Common myeloid progenitor, CD34-positive (primary cell): ENCODE data around the gene FUCA2.
"Not testable (repeated sequence)": the region's sequence is repeated elsewhere in the genome, so short reads cannot be mapped to it uniquely, and the experiment has no call there.

Source experiments
- CTCF ChIA-PET: fragments of 350-600 bp; sonication (Branson Sonifier 250); formaldehyde crosslinking; loops from one replicate; lab custom pipeline; 2021; ENCODE audit warnings: antibody characterized with exemption; lab: Charles Lee
- POLR2A ChIA-PET: fragments of 350-600 bp; sonication (Branson Sonifier 250); formaldehyde crosslinking; loops from one replicate; lab custom pipeline; 2021; ENCODE audit warnings: antibody characterized with exemption; lab: Charles Lee
- DNase-seq, 3 donors: peaks; one replicate each; pipeline versions ENCODE4 v3.0.0 to v3.0.0-alpha.2; 2013
- H3K27ac ChIP-seq, 2 experiments: 1 replicate in 1 of 2; 2 replicates in 1 of 2; pipeline ENCODE4 v1.7.0; 2013; ENCODE audit warnings: inconsistent platforms in 2 of 2, low read length in 2 of 2, mild to moderate bottlenecking in 2 of 2, low read depth in 1 of 2, moderate library complexity in 1 of 2; ENCODE audit not compliant: severe bottlenecking in 2 of 2, insufficient read depth in 1 of 2, poor library complexity in 1 of 2
- H3K27me3 ChIP-seq, 5 experiments: replicated peaks in 2 of 5; 1 replicate in 3 of 5; 2 replicates in 2 of 5; pipeline versions ENCODE4 v1.6.1 to v1.7.0; 2013; ENCODE audit warnings: low read length in 4 of 5, mild to moderate bottlenecking in 2 of 5, moderate library complexity in 2 of 5, inconsistent platforms in 1 of 5; ENCODE audit not compliant: insufficient read depth in 5 of 5, control insufficient read depth in 4 of 5
- H3K36me3 ChIP-seq, 4 experiments: 1 replicate in 2 of 4; 2 replicates in 2 of 4; pipeline versions ENCODE4 v1.6.1 to v1.7.0; 2013; ENCODE audit warnings: low read length in 3 of 4, control low read depth in 1 of 4, mild to moderate bottlenecking in 1 of 4; ENCODE audit not compliant: control insufficient read depth in 4 of 4, insufficient read depth in 4 of 4
- H3K4me1 ChIP-seq, 4 experiments: 1 replicate in 3 of 4; 2 replicates in 1 of 4; pipeline versions ENCODE4 v1.6.1 to v1.7.1; 2013; ENCODE audit warnings: low read length in 3 of 4, mild to moderate bottlenecking in 3 of 4, control low read depth in 1 of 4, inconsistent platforms in 1 of 4, moderate library complexity in 1 of 4; ENCODE audit not compliant: control insufficient read depth in 4 of 4, insufficient read depth in 4 of 4; ENCODE audit errors: control extremely low read depth in 1 of 4
- H3K4me3 ChIP-seq, 7 experiments: 1 replicate in 4 of 7; 2 replicates in 3 of 7; pipeline versions ENCODE4 v1.5.1 to v1.7.0; 2013; ENCODE audit warnings: mild to moderate bottlenecking in 7 of 7, low read length in 6 of 7, moderate library complexity in 6 of 7, inconsistent platforms in 2 of 7, low read depth in 2 of 7, control low read depth in 1 of 7; ENCODE audit not compliant: insufficient read depth in 4 of 7, control insufficient read depth in 1 of 7; ENCODE audit errors: extremely low read depth in 1 of 7
- H3K9me3 ChIP-seq, 5 experiments: 1 replicate in 4 of 5; 2 replicates in 1 of 5; pipeline versions ENCODE4 v1.6.1 to v1.7.1; 2013; ENCODE audit warnings: low read length in 4 of 5, mild to moderate bottlenecking in 2 of 5, inconsistent platforms in 1 of 5, low read depth in 1 of 5, moderate library complexity in 1 of 5; ENCODE audit not compliant: control insufficient read depth in 4 of 5, insufficient read depth in 2 of 5; ENCODE audit errors: control extremely low read depth in 1 of 5
- WGBS: methylation state at CpG from one replicate; pipeline ENCODE4 v1.1.5; 2013; ENCODE audit not compliant: insufficient coverage; 5-methylcytosine and 5-hydroxymethylcytosine counted together

FUCA2 gene

GRCh38 chr6:143449714-143450452, 61.6 kb downstream of the FUCA2 start:
- Histone ChIP-seq H3K4me1 (peaks cover 13 to 32% (median 24%) of the 10 kb centered on the region in 4 experiments), H3K27ac (peak overlapping the region; percentile 43 to 88), H3K36me3 (peaks cover 0 to 9% (median under 1%) of the 10 kb centered on the region in 4 experiments), H3K27me3 (no peaks in the 10 kb centered on the region), H3K4me3 (peak overlapping the region; percentile 70 to 99 (median 90)), H3K9me3 (no peaks in the 10 kb centered on the region)
- ChIA-PET CTCF (interaction anchor here (1.4 to 1.8 kb wide), 2 partner anchors 18 to 24 kb away, joined by 3 to 4 read pairs; no protein-coding TSS in a partner anchor), POLR2A (interaction anchor here (0.5 to 0.6 kb wide), 2 partner anchors 46 to 564 kb away, joined by 3 read pairs; no protein-coding TSS in a partner anchor)
- peak; percentile 83 to 96 (median 92) for DNase-seq
- WGBS = 0% methylated on average over 7 of the region's 19 CpGs

- H3K9me3 ChIP-seq = no peaks in the 10 kb centered on the region
- POLR2A ChIA-PET = interaction anchor here (0.6 kb wide), 1 partner anchor 45 kb away, joined by 3 read pairs; no protein-coding TSS in a partner anchor
- no peak for DNase-seq
- H3K4me3 ChIP-seq = peak overlapping the region in 6 of 7 experiments; percentile 78 to 99 (median 91)
- CTCF ChIA-PET = interaction anchor here (1.8 kb wide), 1 partner anchor 23 kb away, joined by 4 read pairs; no protein-coding TSS in a partner anchor
- H3K27ac ChIP-seq = peak overlapping the region in 1 of 2 experiments; percentile 88
- H3K36me3 ChIP-seq = peaks cover 0 to 9% (median under 1%) of the 10 kb centered on the region in 4 experiments
- H3K4me1 ChIP-seq = peaks cover 13 to 32% (median 24%) of the 10 kb centered on the region in 4 experiments
- WGBS = 100% methylated on average over 3 of the region's 6 CpGs
- no peaks in the 10 kb centered on the region for H3K27me3 ChIP-seq
These were observed 62.3 kb downstream of the FUCA2 start for GRCh38 chr6:143449082-143449713.

- POLR2A ChIA-PET, H3K27ac ChIP-seq, H3K9me3 ChIP-seq, H3K4me3 ChIP-seq, H3K27me3 ChIP-seq, DNase-seq, CTCF ChIA-PET: not testable (repeated sequence)
- no CpG with 5 or more reads among the region's 2 CpGs for WGBS
- Histone ChIP-seq H3K4me1 (peaks cover 13 to 32% (median 21%) of the 10 kb centered on the region in 4 experiments), H3K36me3 (peaks cover 0 to 12% (median 0%) of the 10 kb centered on the region in 4 experiments)
These were observed 63.7 kb downstream of the FUCA2 start for GRCh38 chr6:143447865-143448264.
